GM10248 (cell line): ENCODE measurements around the gene SLC22A16.
"Not testable (repeated sequence)": the region's sequence is repeated elsewhere in the genome, so short reads cannot be mapped to it uniquely, and the experiment has no call there.

ENCODE experiments used
- CTCF ChIA-PET: fragments of 300-600 bp; sonication (Branson Sonifier 250); formaldehyde crosslinking; extraction: SDS; loops from one replicate; lab custom pipeline; 2021; ENCODE audit warnings: antibody characterized with exemption; lab: Yijun Ruan, JAX
- POLR2A ChIA-PET: fragments of 350-650 bp; sonication (Branson Sonifier 250); formaldehyde crosslinking; extraction: SDS; loops from one replicate; lab custom pipeline; 2020; ENCODE audit warnings: antibody characterized with exemption; lab: Yijun Ruan, JAX
- DNase-seq: peaks from one replicate; pipeline ENCODE4 v3.0.0; 2012; ENCODE audit errors: extremely low spot score
- TF ChIP-seq, protein P1 (sequence below): IDR thresholded peaks from 2 replicates; pipeline ENCODE4 v1.5.1; 2012; ENCODE audit warnings: mild to moderate bottlenecking, low read depth; ENCODE audit errors: extremely low read depth, missing control alignments, control extremely low read depth

SLC22A16 gene

GRCh38 chr6:110467566-110468140, 8.8 kb downstream of the SLC22A16 start:
- CTCF ChIA-PET: interaction anchor here (1.2 kb wide), 1 partner anchor 9 kb away, joined by 3 read pairs; no protein-coding TSS in a partner anchor
- TF ChIP-seq, protein P1, sequence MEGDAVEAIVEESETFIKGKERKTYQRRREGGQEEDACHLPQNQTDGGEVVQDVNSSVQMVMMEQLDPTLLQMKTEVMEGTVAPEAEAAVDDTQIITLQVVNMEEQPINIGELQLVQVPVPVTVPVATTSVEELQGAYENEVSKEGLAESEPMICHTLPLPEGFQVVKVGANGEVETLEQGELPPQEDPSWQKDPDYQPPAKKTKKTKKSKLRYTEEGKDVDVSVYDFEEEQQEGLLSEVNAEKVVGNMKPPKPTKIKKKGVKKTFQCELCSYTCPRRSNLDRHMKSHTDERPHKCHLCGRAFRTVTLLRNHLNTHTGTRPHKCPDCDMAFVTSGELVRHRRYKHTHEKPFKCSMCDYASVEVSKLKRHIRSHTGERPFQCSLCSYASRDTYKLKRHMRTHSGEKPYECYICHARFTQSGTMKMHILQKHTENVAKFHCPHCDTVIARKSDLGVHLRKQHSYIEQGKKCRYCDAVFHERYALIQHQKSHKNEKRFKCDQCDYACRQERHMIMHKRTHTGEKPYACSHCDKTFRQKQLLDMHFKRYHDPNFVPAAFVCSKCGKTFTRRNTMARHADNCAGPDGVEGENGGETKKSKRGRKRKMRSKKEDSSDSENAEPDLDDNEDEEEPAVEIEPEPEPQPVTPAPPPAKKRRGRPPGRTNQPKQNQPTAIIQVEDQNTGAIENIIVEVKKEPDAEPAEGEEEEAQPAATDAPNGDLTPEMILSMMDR: no peak
- no peak for DNase-seq
- POLR2A ChIA-PET: no interaction called here

GRCh38 chr6:110462884-110463481, 13.4 kb downstream of the SLC22A16 start:
- POLR2A ChIA-PET: no interaction called here
- DNase-seq: no peak
- TF ChIP-seq, protein P1: no peak
- CTCF ChIA-PET: no interaction called here

DNA sequence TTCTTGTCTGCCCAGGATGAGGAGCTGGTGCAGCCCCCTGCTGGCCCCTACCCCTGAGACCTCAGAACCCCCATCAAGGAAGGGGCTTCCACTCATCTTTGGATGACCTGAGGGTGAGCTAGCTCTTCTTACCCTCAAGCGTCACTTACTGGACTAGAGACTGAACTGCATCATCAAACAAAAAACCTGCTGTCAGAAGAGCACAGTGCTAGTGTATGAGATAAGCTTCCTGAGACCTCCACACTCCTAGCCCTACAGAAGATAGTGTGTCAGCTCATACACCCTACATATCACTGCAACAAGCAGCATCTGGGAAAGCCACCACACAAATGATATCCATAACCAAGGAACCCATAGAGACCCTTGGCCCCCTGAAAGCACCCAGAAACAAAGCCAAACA, 15.0 kb downstream of the SLC22A16 start:
- TF ChIP-seq, protein P1: no peak
- DNase-seq: no peak
- CTCF ChIA-PET: interaction anchor here (0.9 kb wide), 1 partner anchor 488 kb away, joined by 3 read pairs; no protein-coding TSS in a partner anchor
- POLR2A ChIA-PET: no interaction called here

DNA sequence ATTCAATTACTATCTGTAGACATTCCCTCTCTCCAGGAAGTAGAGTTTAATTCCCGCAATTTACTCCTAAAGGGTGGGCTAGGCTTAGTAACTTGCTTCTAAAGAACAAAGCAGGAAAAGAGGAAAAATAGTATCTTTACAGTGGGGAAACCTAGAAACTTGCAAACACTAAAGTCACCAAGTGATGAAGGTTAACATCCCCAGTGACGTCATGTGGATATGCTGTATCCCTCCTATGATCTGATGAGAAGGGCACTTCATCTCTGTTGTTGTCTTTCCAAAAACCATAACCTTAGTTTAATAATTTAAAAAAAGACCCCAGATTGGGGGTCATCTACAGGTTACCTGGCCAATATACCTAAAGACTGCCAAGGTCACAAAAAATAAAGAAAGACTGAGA, 17.3 kb downstream of the SLC22A16 start:
- TF ChIP-seq, protein P1: no peak
- no peak for DNase-seq
- ChIA-PET CTCF (interaction anchor here (1.4 kb wide), 1 partner anchor 22 kb away, joined by 3 read pairs; no protein-coding TSS in a partner anchor), POLR2A (no interaction called here)

- no peak for DNase-seq
- ChIA-PET CTCF (interaction anchor here (1.1 to 1.5 kb wide), 4 partner anchors 10 to 69 kb away, joined by 3 to 4 read pairs (median 3); no protein-coding TSS in a partner anchor), POLR2A (no interaction called here)
- TF ChIP-seq, protein P1: no peak
Observed at GRCh38 chr6:110458476-110458875, 17.9 kb downstream of the SLC22A16 start.

- POLR2A ChIA-PET, DNase-seq: not testable (repeated sequence)
- CTCF ChIA-PET: interaction anchor here (0.9 to 1.6 kb wide), 8 partner anchors 9 to 79 kb away, joined by 3 to 8 read pairs (median 3); no protein-coding TSS in a partner anchor
- TF ChIP-seq, protein P1: peak; percentile 52
Observed at GRCh38 chr6:110457567-110458175, 18.7 kb downstream of the SLC22A16 start.
